Suprapubic skin (tissue), 4 donors: ENCODE results near the gene DIAPH2. TPM values are rescaled to one million over a fixed set of nuclear protein-coding genes. Genes with fewer than 3 reads are reported as not detected.

Experiments used
- DNase-seq, 2 donors: peaks; one replicate each; pipeline ENCODE4 v3.0.0-alpha.2; 2019; ENCODE audit warnings: low spot score in 2 of 2
- H3K27ac ChIP-seq: fragments of 200-600 bp; sonication (generic); one replicate; pipeline ENCODE4 v1.5.1; 2019
- H3K27me3 ChIP-seq: fragments of 200-600 bp; sonication (generic); one replicate; pipeline ENCODE4 v1.5.1; 2019
- H3K36me3 ChIP-seq: fragments of 200-600 bp; sonication (generic); one replicate; pipeline ENCODE4 v1.5.1; 2019
- H3K4me1 ChIP-seq: fragments of 200-600 bp; sonication (generic); one replicate; pipeline ENCODE4 v1.5.1; 2019
- H3K4me3 ChIP-seq: fragments of 200-600 bp; sonication (generic); one replicate; pipeline ENCODE4 v1.5.1; 2019; ENCODE audit warnings: mild to moderate bottlenecking
- H3K9me3 ChIP-seq: fragments of 200-600 bp; sonication (generic); one replicate; pipeline ENCODE4 v1.5.1; 2019
- EP300 ChIP-seq: sonication (generic); formaldehyde crosslinking; IDR thresholded peaks from one replicate; pipeline ENCODE4 v1.6.1; 2017; ENCODE audit warnings: antibody characterized with exemption
- POLR2A ChIP-seq, 2 donors: fragments of 450-650 bp; IDR thresholded peaks; one replicate each; pipeline ENCODE4 v1.6.1; 2017; ENCODE audit warnings: antibody characterized with exemption in 2 of 2, mild to moderate bottlenecking in 2 of 2, moderate library complexity in 2 of 2
- POLR2AphosphoS5 ChIP-seq, 3 donors: sonication (generic); formaldehyde crosslinking; IDR thresholded peaks; one replicate each; pipeline ENCODE4 v1.6.1; 2017; ENCODE audit warnings: antibody characterized with exemption in 3 of 3
- WGBS: methylation state at CpG from one replicate; pipeline ENCODE4 v1.1.5; 2018; 5-methylcytosine and 5-hydroxymethylcytosine counted together
- total RNA-seq, 4 donors: library from RNA; depleted of rRNA; stranded (reverse); fragments of >200 nt; gene quantifications; one replicate each; pipeline ENCODE4 v1.1.0, GENCODE V29; 2016
- TF ChIP-seq, protein P1 (sequence below), 2 donors: fragments of 200-600 bp in 1 of 2; fragments of 450-650 bp in 1 of 2; sonication (generic) in 1 of 2; IDR thresholded peaks; one replicate each; pipeline ENCODE4 v1.5.1; 2016 to 2019; ENCODE audit warnings: antibody characterized with exemption in 2 of 2, mild to moderate bottlenecking in 1 of 2, moderate library complexity in 1 of 2

The DIAPH2 gene
- total RNA-seq, 4 donors from 2014 or later: 17.5 to 38.7 (median 18.6) TPM

DNA sequence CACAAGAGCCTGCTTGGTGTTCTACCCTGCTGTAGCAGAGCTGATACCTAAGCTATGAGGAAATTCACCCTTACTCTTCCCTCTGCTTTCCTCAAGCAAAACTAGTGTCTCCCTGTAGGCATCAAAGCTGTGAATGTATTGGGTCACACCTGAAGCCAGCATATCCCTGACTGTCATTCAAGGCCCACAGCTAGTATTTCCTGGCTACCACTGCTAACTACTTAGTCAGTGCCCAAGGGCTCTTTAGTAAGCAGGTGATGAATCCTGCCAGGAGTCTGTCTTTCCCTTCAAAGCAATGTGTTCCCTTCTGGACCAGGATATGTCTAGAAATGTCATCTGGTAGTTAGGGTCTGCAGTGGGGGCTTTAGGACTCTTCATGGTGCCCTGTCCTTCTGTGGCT, 324.7 kb downstream of the DIAPH2 start:
- no peak overlapping the region for H3K4me3 ChIP-seq
- TF ChIP-seq POLR2A (IDR thresholded peaks at IDR 0.05) (no peak), POLR2AphosphoS5 (IDR thresholded peaks at IDR 0.05) (no peak), EP300 (no peak)
- TF ChIP-seq, protein P1, sequence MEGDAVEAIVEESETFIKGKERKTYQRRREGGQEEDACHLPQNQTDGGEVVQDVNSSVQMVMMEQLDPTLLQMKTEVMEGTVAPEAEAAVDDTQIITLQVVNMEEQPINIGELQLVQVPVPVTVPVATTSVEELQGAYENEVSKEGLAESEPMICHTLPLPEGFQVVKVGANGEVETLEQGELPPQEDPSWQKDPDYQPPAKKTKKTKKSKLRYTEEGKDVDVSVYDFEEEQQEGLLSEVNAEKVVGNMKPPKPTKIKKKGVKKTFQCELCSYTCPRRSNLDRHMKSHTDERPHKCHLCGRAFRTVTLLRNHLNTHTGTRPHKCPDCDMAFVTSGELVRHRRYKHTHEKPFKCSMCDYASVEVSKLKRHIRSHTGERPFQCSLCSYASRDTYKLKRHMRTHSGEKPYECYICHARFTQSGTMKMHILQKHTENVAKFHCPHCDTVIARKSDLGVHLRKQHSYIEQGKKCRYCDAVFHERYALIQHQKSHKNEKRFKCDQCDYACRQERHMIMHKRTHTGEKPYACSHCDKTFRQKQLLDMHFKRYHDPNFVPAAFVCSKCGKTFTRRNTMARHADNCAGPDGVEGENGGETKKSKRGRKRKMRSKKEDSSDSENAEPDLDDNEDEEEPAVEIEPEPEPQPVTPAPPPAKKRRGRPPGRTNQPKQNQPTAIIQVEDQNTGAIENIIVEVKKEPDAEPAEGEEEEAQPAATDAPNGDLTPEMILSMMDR (IDR thresholded peaks at IDR 0.05): no peak
- no peaks in the 10 kb centered on the region for H3K27me3 ChIP-seq
- H3K36me3 ChIP-seq: no peaks in the 10 kb centered on the region
- H3K4me1 ChIP-seq: no peaks in the 10 kb centered on the region
- H3K27ac ChIP-seq: no peak overlapping the region
- H3K9me3 ChIP-seq: no peaks in the 10 kb centered on the region
- DNase-seq: no peak

DNA sequence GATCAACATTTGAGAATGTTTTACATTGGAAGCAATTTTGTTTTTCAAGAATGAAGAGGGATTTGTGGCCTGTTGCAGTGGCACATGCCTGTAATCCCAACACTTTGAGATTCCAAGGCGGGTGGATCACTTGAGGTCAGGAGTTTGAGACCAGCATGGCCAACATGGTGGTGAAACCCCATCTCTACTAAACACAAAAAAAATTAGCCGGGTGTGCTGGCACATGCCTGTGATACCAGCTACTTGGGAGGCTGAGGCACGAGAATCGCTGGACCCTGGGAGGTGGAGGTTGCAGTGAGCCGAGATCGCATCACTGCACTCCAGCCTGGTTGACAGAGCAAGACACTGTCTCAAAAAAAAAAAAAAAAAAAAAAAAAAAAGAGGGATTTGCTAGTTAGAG, 326.9 kb downstream of the DIAPH2 start:
- Histone ChIP-seq H3K27ac (no peak overlapping the region), H3K9me3 (no peaks in the 10 kb centered on the region), H3K4me3 (no peak overlapping the region), H3K36me3 (no peaks in the 10 kb centered on the region), H3K27me3 (no peaks in the 10 kb centered on the region), H3K4me1 (no peaks in the 10 kb centered on the region)
- WGBS: 81% methylated on average over 6 of the region's 6 CpGs
- no peak for DNase-seq
- TF ChIP-seq, protein P1 (IDR thresholded peaks at IDR 0.05): no peak
- TF ChIP-seq POLR2A (IDR thresholded peaks at IDR 0.05) (no peak), POLR2AphosphoS5 (IDR thresholded peaks at IDR 0.05) (no peak), EP300 (no peak)

DNA sequence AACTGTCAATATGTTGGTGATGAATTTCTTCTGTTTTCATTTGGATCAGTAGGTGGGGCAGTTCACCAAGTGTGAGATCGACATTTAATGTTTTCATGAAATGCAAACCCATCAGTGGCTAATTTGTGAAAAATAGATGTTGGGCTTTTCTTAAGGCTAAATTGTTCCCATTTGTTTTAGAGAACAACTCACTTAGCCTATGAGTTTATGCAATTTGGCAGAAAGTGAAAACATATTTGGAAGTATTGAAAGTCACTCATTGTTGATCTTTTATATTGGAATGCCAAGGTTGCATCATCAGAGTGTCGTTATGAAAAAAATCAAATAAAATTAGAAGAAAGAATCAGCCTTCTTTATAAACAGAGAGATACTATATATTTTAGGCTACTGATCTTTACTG, 331.5 kb downstream of the DIAPH2 start:
- 57% methylated on average over 2 of the region's 2 CpGs for WGBS
- TF ChIP-seq EP300: no peak
- TF ChIP-seq POLR2A (IDR thresholded peaks at IDR 0.05): no peak
- TF ChIP-seq, protein P1 (IDR thresholded peaks at IDR 0.05): no peak
- TF ChIP-seq POLR2AphosphoS5 (IDR thresholded peaks at IDR 0.05): no peak
- DNase-seq: no peak
- Histone ChIP-seq H3K4me3 (no peak overlapping the region), H3K27ac (no peak overlapping the region), H3K27me3 (no peaks in the 10 kb centered on the region), H3K4me1 (no peaks in the 10 kb centered on the region), H3K9me3 (no peaks in the 10 kb centered on the region), H3K36me3 (no peaks in the 10 kb centered on the region)

DNA sequence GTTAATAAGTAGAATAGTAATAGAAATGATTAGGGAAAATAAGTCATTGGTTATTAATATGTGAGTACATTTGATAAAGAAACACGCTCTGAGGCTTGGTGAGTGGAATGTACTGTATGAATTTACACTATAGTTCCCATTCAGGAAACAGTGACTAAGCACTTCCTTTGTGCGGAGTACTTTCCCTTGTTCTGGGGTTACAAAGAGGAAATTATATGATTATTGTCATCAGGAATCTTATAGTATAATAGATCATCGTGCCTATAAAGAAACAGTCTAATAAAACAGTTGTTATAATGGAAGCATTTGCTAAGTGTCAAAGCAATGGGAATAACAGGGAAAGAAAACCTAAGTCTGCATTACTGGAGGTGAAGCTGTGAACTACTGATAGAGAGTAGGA, 337.0 kb downstream of the DIAPH2 start:
- Histone ChIP-seq H3K27me3 (no peaks in the 10 kb centered on the region), H3K36me3 (no peaks in the 10 kb centered on the region), H3K4me3 (no peak overlapping the region), H3K9me3 (no peaks in the 10 kb centered on the region), H3K4me1 (no peaks in the 10 kb centered on the region), H3K27ac (no peak overlapping the region)
- no peak for DNase-seq
- TF ChIP-seq EP300 (no peak), POLR2AphosphoS5 (IDR thresholded peaks at IDR 0.05) (no peak), POLR2A (IDR thresholded peaks at IDR 0.05) (no peak)
- TF ChIP-seq, protein P1 (IDR thresholded peaks at IDR 0.05): no peak
- 72% methylated on average over 3 of the region's 3 CpGs for whole genome bisulfite sequencing

DNA sequence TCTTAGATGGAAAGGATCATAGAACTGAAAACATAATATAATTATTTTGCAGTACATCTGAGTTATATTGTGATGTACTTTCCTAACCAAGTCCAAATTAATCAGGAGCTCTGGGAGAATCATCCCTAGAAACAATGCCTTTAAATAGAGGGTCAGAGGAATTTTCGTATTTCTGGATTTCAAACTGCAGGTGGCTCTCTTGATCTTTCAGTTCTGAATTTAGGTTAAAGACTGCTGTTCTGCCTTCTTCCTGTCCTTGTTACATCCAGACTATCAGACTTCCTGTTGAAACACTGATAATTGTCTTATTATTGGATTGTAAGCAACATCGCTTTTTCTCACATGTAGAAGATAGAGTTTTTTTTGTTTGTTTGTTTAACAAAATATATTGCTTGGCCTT, 341.8 kb downstream of the DIAPH2 start:
- TF ChIP-seq EP300: no peak
- no peak for TF ChIP-seq POLR2A (IDR thresholded peaks at IDR 0.05)
- TF ChIP-seq, protein P1 (IDR thresholded peaks at IDR 0.05): no peak
- no peak for TF ChIP-seq POLR2AphosphoS5 (IDR thresholded peaks at IDR 0.05)
- H3K4me1 ChIP-seq: no peaks in the 10 kb centered on the region
- H3K27ac ChIP-seq: no peak overlapping the region
- no peak for DNase-seq
- no peaks in the 10 kb centered on the region for H3K36me3 ChIP-seq
- 53% methylated on average over 2 of the region's 2 CpGs for WGBS
- H3K4me3 ChIP-seq: no peak overlapping the region
- H3K9me3 ChIP-seq: no peaks in the 10 kb centered on the region
- H3K27me3 ChIP-seq: no peaks in the 10 kb centered on the region
